Osteocyte (in vitro differentiated cells): Measurements from ENCODE around the gene ANKRD36C. TPM values are rescaled to one million over a fixed set of nuclear protein-coding genes. Genes with fewer than 3 reads are reported as not detected.
"Not testable (repeated sequence)": the region's sequence is repeated elsewhere in the genome, so short reads cannot be mapped to it uniquely, and the experiment has no call there.

Experiments used
- DNase-seq: peaks from one replicate; pipeline ENCODE4 v3.0.0; 2021; ENCODE audit warnings: mixed read lengths; ENCODE audit not compliant: unreplicated experiment; ENCODE audit errors: extremely low spot score
- H3K27ac Mint-ChIP-seq: one replicate; pipeline ENCODE4 v1.8.0; 2021; ENCODE audit warnings: mild to moderate bottlenecking, mixed read lengths; ENCODE audit not compliant: unreplicated experiment
- H3K27me3 Mint-ChIP-seq: one replicate; pipeline ENCODE4 v1.8.0; 2021; ENCODE audit warnings: mixed read lengths; ENCODE audit not compliant: unreplicated experiment
- H3K36me3 Mint-ChIP-seq: one replicate; pipeline ENCODE4 v1.8.0; 2021; ENCODE audit warnings: mixed read lengths; ENCODE audit not compliant: unreplicated experiment
- H3K4me1 Mint-ChIP-seq: one replicate; pipeline ENCODE4 v1.8.0; 2021; ENCODE audit warnings: mixed read lengths; ENCODE audit not compliant: unreplicated experiment
- H3K4me3 Mint-ChIP-seq: one replicate; pipeline ENCODE4 v1.8.0; 2021; ENCODE audit warnings: mild to moderate bottlenecking, moderate library complexity, mixed read lengths; ENCODE audit not compliant: unreplicated experiment
- H3K9me3 Mint-ChIP-seq: one replicate; pipeline ENCODE4 v1.8.0; 2021; ENCODE audit warnings: mixed read lengths; ENCODE audit not compliant: unreplicated experiment
- total RNA-seq: library from RNA; stranded (reverse); gene quantifications from 2 replicates; pipeline ENCODE4 v1.2.1, GENCODE V29; 2021

The ANKRD36C gene
- total RNA-seq, 1 donor from 2014 or later = 41.7 TPM

DNA sequence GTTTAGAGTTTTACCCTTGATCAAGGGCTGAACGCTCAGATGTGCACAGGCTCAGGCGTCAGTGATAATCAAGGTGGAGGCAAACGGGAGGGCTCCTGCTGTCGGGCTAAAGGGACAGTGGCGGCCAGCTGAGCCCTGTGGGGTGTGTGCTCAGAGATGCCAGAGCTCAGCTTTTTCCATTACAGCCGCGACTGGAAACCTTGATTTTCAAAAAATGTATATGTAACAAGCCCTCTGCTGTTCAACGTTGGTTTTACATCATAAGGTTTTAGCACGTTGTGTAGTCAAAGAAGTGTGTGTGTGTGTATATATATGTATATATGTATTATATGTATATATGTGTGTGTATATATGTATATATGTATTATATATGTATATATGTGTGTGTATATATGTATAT lies 201.4 kb downstream of the ANKRD36C start:
- H3K36me3 Mint-ChIP-seq, H3K9me3 Mint-ChIP-seq, H3K4me3 Mint-ChIP-seq, H3K4me1 Mint-ChIP-seq, H3K27me3 Mint-ChIP-seq, DNase-seq, H3K27ac Mint-ChIP-seq: not testable (repeated sequence)

DNA sequence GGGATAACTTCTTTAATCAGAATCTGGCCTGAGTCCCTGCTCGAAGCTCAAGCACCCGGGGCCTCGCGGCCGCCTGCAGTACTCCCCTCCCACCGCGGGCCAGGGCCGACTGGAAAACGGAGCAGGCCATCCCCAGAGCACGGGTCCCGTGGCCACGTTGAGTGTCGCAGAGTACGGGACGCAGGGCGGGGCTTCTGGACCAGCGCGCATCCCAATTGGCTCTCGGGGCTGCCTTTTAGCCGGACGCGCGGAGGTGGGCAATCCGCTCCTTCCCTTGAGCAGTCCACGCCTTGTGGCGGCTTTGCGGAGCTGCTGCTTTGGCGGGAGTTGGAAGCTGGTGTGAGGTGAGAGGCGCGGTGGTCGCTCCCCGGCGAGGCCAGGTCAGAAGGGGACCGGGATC lies 202.2 kb downstream of the ANKRD36C start:
- not testable (repeated sequence) for DNase-seq, H3K27ac Mint-ChIP-seq, H3K4me3 Mint-ChIP-seq, H3K27me3 Mint-ChIP-seq, H3K36me3 Mint-ChIP-seq, H3K9me3 Mint-ChIP-seq, H3K4me1 Mint-ChIP-seq

DNA sequence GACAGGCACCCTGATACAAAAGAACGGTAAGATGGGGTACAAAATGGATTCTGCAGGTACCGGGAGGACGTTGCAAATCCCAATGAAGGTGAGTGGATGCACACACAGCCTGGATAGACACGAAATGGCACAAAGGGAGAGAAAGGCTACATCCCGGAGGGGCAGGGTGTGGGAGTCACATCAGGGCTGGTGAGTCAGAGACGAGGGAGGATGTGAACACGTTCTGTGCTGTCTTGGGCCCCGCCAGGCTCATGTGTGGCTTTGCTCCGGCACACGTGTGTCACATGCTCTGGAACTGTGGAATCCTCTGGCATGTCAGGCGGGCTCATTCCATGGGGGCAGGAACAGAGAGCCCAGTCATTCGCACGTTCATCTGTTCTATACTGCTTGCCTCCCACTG lies 203.0 kb downstream of the ANKRD36C start:
- not testable (repeated sequence) for H3K27me3 Mint-ChIP-seq, H3K9me3 Mint-ChIP-seq, H3K27ac Mint-ChIP-seq, DNase-seq, H3K4me1 Mint-ChIP-seq, H3K4me3 Mint-ChIP-seq, H3K36me3 Mint-ChIP-seq

Other genes starting within 250 kb of the ANKRD36C start
- not detected in 2 replicates for gene GPAT2, start 43.1 kb upstream of the ANKRD36C start, total RNA-seq
- not detected in 2 replicates for gene ADRA2B, start 124.7 kb upstream of the ANKRD36C start, total RNA-seq
- not detected in 2 replicates for gene ASTL, start 146.7 kb upstream of the ANKRD36C start, total RNA-seq
- gene DUSP2, start 153.6 kb upstream of the ANKRD36C start, total RNA-seq = 0.68 and 0.78 TPM in 2 replicates
- 80.2 and 94.1 TPM in 2 replicates for gene STARD7, start 217.0 kb upstream of the ANKRD36C start, total RNA-seq